Kidney (tissue), 14 donors: ENCODE measurements around the gene OXT. TPM values are rescaled to one million over a fixed set of nuclear protein-coding genes. Genes with fewer than 3 reads are reported as not detected.

Experiments used
- DNase-seq, 5 donors: peaks; one replicate each; pipeline ENCODE4 v3.0.0-alpha.2; 2013 to 2020
- FAIRE-seq: peaks from 2 replicates; lab custom pipeline; 2012; peaks lifted over from hg19 to GRCh38; lab: Jason Lieb, UNC
- H3K27ac ChIP-seq, 2 donors: one replicate each; pipeline ENCODE4 v1.7.0; 2013; ENCODE audit warnings: low read depth in 2 of 2, low read length in 2 of 2, inconsistent platforms in 1 of 2
- H3K27me3 ChIP-seq: one replicate; pipeline ENCODE4 v1.7.1; 2013; ENCODE audit warnings: low read length, inconsistent platforms; ENCODE audit not compliant: control insufficient read depth, insufficient read depth
- H3K36me3 ChIP-seq, 3 donors: one replicate each; pipeline versions ENCODE4 v1.7.0 to v1.7.1; 2013; ENCODE audit warnings: low read length in 3 of 3, control low read depth in 1 of 3, inconsistent platforms in 1 of 3; ENCODE audit not compliant: insufficient read depth in 3 of 3, control insufficient read depth in 2 of 3
- H3K4me1 ChIP-seq, 3 donors: one replicate each; pipeline versions ENCODE4 v1.7.0 to v1.7.1; 2013; ENCODE audit warnings: low read length in 3 of 3, inconsistent platforms in 1 of 3, low read depth in 1 of 3; ENCODE audit not compliant: control insufficient read depth in 2 of 3, insufficient read depth in 2 of 3
- H3K4me3 ChIP-seq, 3 donors: one replicate each; pipeline versions ENCODE4 v1.7.0 to v1.8.1; 2013; ENCODE audit warnings: low read length in 3 of 3, control low read depth in 1 of 3, inconsistent platforms in 1 of 3
- H3K9ac ChIP-seq, 3 donors: one replicate each; pipeline versions ENCODE4 v1.7.0 to v1.7.1; 2013; ENCODE audit warnings: low read length in 3 of 3, control low read depth in 1 of 3, inconsistent platforms in 1 of 3
- H3K9me3 ChIP-seq, 3 donors: one replicate each; pipeline versions ENCODE4 v1.7.0 to v1.7.1; 2013; ENCODE audit warnings: low read length in 3 of 3, control low read depth in 1 of 3, inconsistent platforms in 1 of 3; ENCODE audit not compliant: control insufficient read depth in 2 of 3, insufficient read depth in 1 of 3
- CTCF ChIP-seq: IDR thresholded peaks from 3 replicates; pipeline ENCODE4 v1.5.1; 2012; ENCODE audit warnings: mild to moderate bottlenecking, moderate library complexity, borderline replicate concordance; ENCODE audit not compliant: insufficient read depth; ENCODE audit errors: extremely low read depth
- intact Hi-C: fragments of 100-400 bp; cut with DNase I; formaldehyde crosslinking; loops from one replicate; pipeline ENCODE4 v1.11.1; 2022
- polyA plus RNA-seq: library from polyadenylated mRNA; stranded (reverse); fragments of 350-450 nt; fragmentation: Illumina TruSeq; extraction: RNeasy Lipid Tissue Mini Kit (QIAGEN cat#74804); gene quantifications from one replicate; pipeline ENCODE4 v1.2.3, GENCODE V29; 2014; ENCODE audit warnings: low read depth, low replicate concordance; ENCODE audit not compliant: insufficient read depth
- total RNA-seq: library from RNA; stranded (reverse); fragmentation: NEBNext Ultra II Directional; extraction: Animal tissue kit (Norgen Biotek cat#: 25700); gene quantifications from one replicate; pipeline ENCODE4 v1.2.1, GENCODE V29; 2021
- donor health status: control.
- donor health status: control.
- donor health status: control.
- donor health status: control.
- donor health status: control.
- donor health status: DM: yes; HTN: yes; CAD: no.
- donor health status: Normal renal cell carcinoma (clear cell type).

The OXT gene
- total and polyA plus RNA-seq, 2 donors from 2014 or later: 10.8 TPM; not detected in 1

- Histone ChIP-seq H3K9ac (no peak overlapping the region), H3K27ac (no peak overlapping the region), H3K4me3 (no peak overlapping the region), H3K27me3 (no peaks in the 10 kb centered on the region), H3K9me3 (no peaks in the 10 kb centered on the region), H3K36me3 (peaks cover 6 to 49% (median 33%) of the 10 kb centered on the region in 3 donors), H3K4me1 (peaks cover 2 to 8% (median 4%) of the 10 kb centered on the region in 3 donors)
- no peak for DNase-seq
- TF ChIP-seq CTCF: no peak
- FAIRE-seq: no peak
- intact Hi-C loops: no loop called here
Measured at GRCh38 chr20:3037654-3038053, 33.8 kb upstream of the OXT start.

- FAIRE-seq (no peak), DNase-seq (no peak)
- Histone ChIP-seq H3K27ac (no peak overlapping the region), H3K27me3 (no peaks in the 10 kb centered on the region), H3K9ac (no peak overlapping the region), H3K9me3 (no peaks in the 10 kb centered on the region), H3K36me3 (peaks cover 6 to 49% (median 33%) of the 10 kb centered on the region in 3 donors), H3K4me3 (no peak overlapping the region), H3K4me1 (peaks cover 2 to 12% (median 4%) of the 10 kb centered on the region in 3 donors)
- intact Hi-C loops: no loop called here
- TF ChIP-seq CTCF: no peak
Measured at GRCh38 chr20:3038454-3038853, 33.0 kb upstream of the OXT start.

GRCh38 chr20:3039426-3039825, 32.0 kb upstream of the OXT start:
- DNase-seq (no peak), FAIRE-seq (no peak)
- intact Hi-C loops: no loop called here
- no peak overlapping the region for H3K9ac ChIP-seq
- TF ChIP-seq CTCF: no peak
- no peak overlapping the region for H3K27ac ChIP-seq
- no peak overlapping the region for H3K4me3 ChIP-seq
- peaks cover 2 to 12% (median 4%) of the 10 kb centered on the region in 3 donors for H3K4me1 ChIP-seq
- no peaks in the 10 kb centered on the region for H3K27me3 ChIP-seq
- peaks cover 6 to 49% (median 33%) of the 10 kb centered on the region in 3 donors for H3K36me3 ChIP-seq
- H3K9me3 ChIP-seq: no peaks in the 10 kb centered on the region

GRCh38 chr20:3040086-3040485, 31.3 kb upstream of the OXT start:
- FAIRE-seq: no peak
- intact Hi-C loops: no loop called here
- TF ChIP-seq CTCF: no peak
- Histone ChIP-seq H3K27me3 (no peaks in the 10 kb centered on the region), H3K36me3 (peaks cover 6 to 48% (median 31%) of the 10 kb centered on the region in 3 donors), H3K4me3 (no peak overlapping the region), H3K9me3 (no peaks in the 10 kb centered on the region), H3K4me1 (peaks cover 2 to 12% (median 5%) of the 10 kb centered on the region in 3 donors), H3K27ac (no peak overlapping the region), H3K9ac (no peak overlapping the region)
- no peak for DNase-seq
